Peyer's patch (tissue), 4 donors: Measurements from ENCODE around the gene ANKRD22. TPM values are rescaled to one million over a fixed set of nuclear protein-coding genes. Genes with fewer than 3 reads are reported as not detected.
"Not testable (repeated sequence)": the region's sequence is repeated elsewhere in the genome, so short reads cannot be mapped to it uniquely, and the experiment has no call there.

Source experiments
- DNase-seq, 3 donors: peaks; one replicate each; pipeline ENCODE4 v3.0.0-alpha.2; 2017 to 2019
- H3K27ac ChIP-seq, 4 donors: fragments of 200-600 bp; sonication (generic); one replicate each; pipeline ENCODE4 v1.5.1; 2016 to 2019
- H3K27me3 ChIP-seq, 2 donors: fragments of 200-600 bp; sonication (generic); one replicate each; pipeline ENCODE4 v1.5.1; 2019
- H3K36me3 ChIP-seq, 3 donors: fragments of 200-600 bp; sonication (generic); one replicate each; pipeline ENCODE4 v1.5.1; 2016 to 2019
- H3K4me1 ChIP-seq, 4 donors: fragments of 200-600 bp; sonication (generic); one replicate each; pipeline ENCODE4 v1.5.1; 2016 to 2019
- H3K4me3 ChIP-seq, 4 donors: fragments of 200-600 bp; sonication (generic); 1 replicate in 3 of 4; 2 replicates in 1 of 4; pipeline ENCODE4 v1.5.1; 2016 to 2019; ENCODE audit warnings: mild to moderate bottlenecking in 1 of 4
- H3K9me3 ChIP-seq, 4 donors: fragments of 200-600 bp; sonication (generic); one replicate each; pipeline ENCODE4 v1.5.1; 2016 to 2019; ENCODE audit warnings: mild to moderate bottlenecking in 1 of 4
- CTCF ChIP-seq, 6 experiments: fragments of 450-650 bp in 4 of 6; fragments of 200-600 bp in 2 of 6; sonication (generic) in 1 of 6; IDR thresholded peaks; one replicate each; pipeline ENCODE4 v1.5.1; 2017 to 2019; ENCODE audit warnings: antibody characterized with exemption in 6 of 6, mild to moderate bottlenecking in 3 of 6, moderate library complexity in 1 of 6
- POLR2A ChIP-seq, 2 donors: fragments of 450-650 bp; IDR thresholded peaks; one replicate each; pipeline ENCODE4 v1.5.1; 2017; ENCODE audit warnings: antibody characterized with exemption in 2 of 2, mild to moderate bottlenecking in 2 of 2, moderate library complexity in 2 of 2
- total RNA-seq, 4 donors: library from RNA; depleted of rRNA; stranded (reverse); fragments of >200 nt; gene quantifications; one replicate each; pipeline ENCODE4 v1.1.0, GENCODE V29; 2016

The ANKRD22 gene
- total RNA-seq, 4 donors from 2014 or later, result 0.70 to 1.5 (median 1.1) TPM; not detected in 1

- no peak for TF ChIP-seq CTCF (IDR thresholded peaks at IDR 0.05)
- TF ChIP-seq POLR2A (IDR thresholded peaks at IDR 0.05), result no peak
- no peaks in the 10 kb centered on the region for H3K4me1 ChIP-seq
- DNase-seq, result no peak
Measured at GRCh38 chr10:88840104-88840503, 11.5 kb downstream of the ANKRD22 start.

GRCh38 chr10:88838766-88839350 lies 12.8 kb downstream of the ANKRD22 start:
- no peak for TF ChIP-seq CTCF (IDR thresholded peaks at IDR 0.05)
- no peak for TF ChIP-seq POLR2A (IDR thresholded peaks at IDR 0.05)
- Histone ChIP-seq H3K27me3 (no peaks in the 10 kb centered on the region), H3K27ac (no peak overlapping the region), H3K4me3 (no peak overlapping the region), H3K4me1 (no peaks in the 10 kb centered on the region), H3K9me3 (no peaks in the 10 kb centered on the region), H3K36me3 (no peaks in the 10 kb centered on the region)
- DNase-seq, result no peak

More at GRCh38 chr10:88840104-88840503, 11.5 kb downstream of the ANKRD22 start:
- Histone ChIP-seq H3K36me3 (no peaks in the 10 kb centered on the region), H3K9me3 (no peaks in the 10 kb centered on the region), H3K27me3 (no peaks in the 10 kb centered on the region), H3K27ac (no peak overlapping the region), H3K4me3 (no peak overlapping the region)

GRCh38 chr10:88837632-88838031 lies 14.0 kb downstream of the ANKRD22 start:
- H3K27ac ChIP-seq, H3K4me3 ChIP-seq, H3K36me3 ChIP-seq, H3K9me3 ChIP-seq, H3K27me3 ChIP-seq, H3K4me1 ChIP-seq, DNase-seq: not testable (repeated sequence)

GRCh38 chr10:88835910-88836221 lies 15.8 kb downstream of the ANKRD22 start:
- TF ChIP-seq POLR2A (IDR thresholded peaks at IDR 0.05), result no peak
- TF ChIP-seq CTCF (IDR thresholded peaks at IDR 0.05), result peak in 1 of 6 experiments; percentile 1
- no peak overlapping the region for H3K27ac ChIP-seq
- H3K36me3 ChIP-seq, result no peaks in the 10 kb centered on the region
- H3K9me3 ChIP-seq, result no peaks in the 10 kb centered on the region
- H3K27me3 ChIP-seq, result no peaks in the 10 kb centered on the region
- DNase-seq, result no peak
- no peaks in the 10 kb centered on the region for H3K4me1 ChIP-seq
- no peak overlapping the region for H3K4me3 ChIP-seq

GRCh38 chr10:88835096-88835909 lies 16.3 kb downstream of the ANKRD22 start:
- no peaks in the 10 kb centered on the region for H3K9me3 ChIP-seq
- H3K4me1 ChIP-seq, result no peaks in the 10 kb centered on the region
- no peak overlapping the region for H3K27ac ChIP-seq
- H3K4me3 ChIP-seq, result no peak overlapping the region
- TF ChIP-seq CTCF (IDR thresholded peaks at IDR 0.05) (peak; percentile 73 to 98 (median 92)), POLR2A (IDR thresholded peaks at IDR 0.05) (no peak)
- no peaks in the 10 kb centered on the region for H3K36me3 ChIP-seq
- DNase-seq, result peak; percentile 80 to 95 (median 87)
- H3K27me3 ChIP-seq, result no peaks in the 10 kb centered on the region

- Histone ChIP-seq H3K4me1 (no peaks in the 10 kb centered on the region), H3K27me3 (no peaks in the 10 kb centered on the region), H3K4me3 (no peak overlapping the region), H3K9me3 (no peaks in the 10 kb centered on the region), H3K36me3 (no peaks in the 10 kb centered on the region), H3K27ac (no peak overlapping the region)
- DNase-seq, result peak in 1 of 3 donors; percentile 26
- no peak for TF ChIP-seq CTCF (IDR thresholded peaks at IDR 0.05)
- no peak for TF ChIP-seq POLR2A (IDR thresholded peaks at IDR 0.05)
Measured at GRCh38 chr10:88833723-88834122, 17.9 kb downstream of the ANKRD22 start.
